Superior temporal gyrus (tissue), 1 donor: Measurements from ENCODE around the gene RANBP17.

ENCODE experiments used
- DNase-seq: peaks from one replicate; pipeline ENCODE4 v3.0.0-alpha.2; 2016; ENCODE audit errors: extremely low spot score

The RANBP17 gene

DNA sequence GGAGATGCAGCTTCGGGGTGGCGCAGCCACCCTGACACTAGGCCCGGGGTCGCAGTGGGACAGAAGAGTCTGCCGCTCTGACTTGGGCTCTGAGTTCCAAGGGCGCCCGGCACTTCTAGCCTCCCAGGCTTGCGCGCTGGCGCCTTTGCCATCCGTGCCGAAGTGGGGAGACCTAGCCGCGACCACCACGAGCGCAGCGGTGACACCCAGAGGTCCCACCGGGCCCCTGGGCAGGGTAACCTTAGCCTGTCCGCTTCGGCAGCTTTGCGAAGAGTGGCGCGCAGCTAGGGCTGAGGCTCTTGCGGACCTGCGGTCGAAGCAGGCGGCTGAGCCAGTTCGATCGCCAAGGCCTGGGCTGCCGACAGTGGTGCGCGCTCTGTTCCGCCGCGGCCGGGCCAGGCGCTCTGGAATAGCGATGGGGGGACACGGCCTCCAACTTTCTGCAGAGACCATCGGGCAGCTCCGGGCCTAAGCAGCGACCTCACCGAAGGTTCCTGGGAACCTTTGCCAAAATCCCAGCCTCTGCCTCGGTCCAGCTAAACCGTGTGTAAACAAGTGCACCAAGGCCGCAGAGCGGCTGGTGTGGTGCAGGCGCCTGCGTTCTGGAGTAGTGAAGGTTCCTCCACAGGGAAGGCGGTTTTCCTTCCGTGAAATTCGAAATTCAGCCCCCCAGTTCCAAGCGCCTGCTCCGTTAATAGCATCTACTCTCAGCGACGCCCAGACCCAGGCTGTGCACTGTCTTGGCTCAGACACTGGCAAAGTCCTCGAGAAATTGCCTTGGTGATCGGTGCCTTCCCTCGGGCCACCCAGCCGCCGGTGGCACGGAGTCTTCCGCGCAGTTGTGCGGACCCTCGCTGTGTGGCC lies 454.7 kb downstream of the RANBP17 start:
- no peak for DNase-seq

DNA sequence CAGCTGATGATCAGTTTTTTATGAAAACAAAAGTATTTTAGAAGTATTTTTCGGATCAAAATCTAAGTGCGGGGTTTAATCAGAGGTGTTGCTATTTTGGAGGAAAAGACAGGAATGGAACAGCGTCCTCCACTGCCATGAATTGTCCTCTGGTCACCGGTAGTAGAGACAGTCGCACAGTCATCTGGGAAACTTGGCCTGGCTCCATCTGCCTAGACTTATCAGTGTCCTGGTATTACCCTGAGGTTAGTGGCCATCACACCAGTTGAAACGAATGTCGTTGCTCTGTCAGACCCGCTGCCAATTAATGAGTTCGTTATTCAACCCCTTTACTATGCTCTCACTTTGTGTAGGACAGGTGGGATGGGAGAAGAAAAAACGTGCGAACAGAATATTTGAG lies 455.4 kb downstream of the RANBP17 start:
- DNase-seq, result no peak

DNA sequence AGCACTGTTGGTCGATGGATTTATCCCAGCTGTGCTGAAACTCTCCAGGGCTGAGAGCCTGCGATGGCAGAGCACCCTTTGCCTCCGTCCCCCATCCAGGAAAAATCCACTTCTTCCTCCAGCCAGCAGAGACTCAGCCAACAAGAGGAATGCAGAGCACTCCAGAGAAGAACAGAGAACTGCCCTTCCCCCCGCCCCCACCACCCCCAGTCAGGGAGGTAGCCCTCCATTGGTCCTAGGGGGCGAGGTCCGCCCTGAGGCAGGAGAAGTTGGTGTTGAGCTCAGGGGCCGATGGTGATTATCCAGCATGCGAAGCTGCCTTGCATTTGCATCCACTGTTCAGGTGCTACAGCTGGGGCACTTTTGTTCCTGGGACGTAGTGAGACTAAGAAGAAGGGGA lies 456.2 kb downstream of the RANBP17 start:
- no peak for DNase-seq

DNA sequence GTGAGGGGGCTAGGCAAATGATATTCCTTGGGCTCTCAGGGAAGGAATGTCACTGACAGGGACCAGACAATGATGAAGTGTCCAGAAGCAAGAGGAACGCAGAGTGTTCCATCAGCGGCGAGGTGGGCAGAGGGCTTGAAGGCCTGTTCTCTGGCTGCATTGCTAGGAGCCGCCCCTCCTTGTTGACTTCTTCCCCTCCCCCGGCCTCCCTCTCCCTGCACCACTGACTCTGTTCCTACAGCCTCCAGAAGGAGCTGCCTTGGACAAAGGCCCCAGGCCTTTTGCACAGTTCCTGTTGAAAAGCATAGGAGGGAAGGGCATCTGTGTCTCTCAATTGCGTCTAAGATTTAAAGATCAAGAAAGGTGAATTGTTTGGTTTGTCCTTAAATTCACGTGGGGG lies 459.6 kb downstream of the RANBP17 start:
- no peak for DNase-seq

DNA sequence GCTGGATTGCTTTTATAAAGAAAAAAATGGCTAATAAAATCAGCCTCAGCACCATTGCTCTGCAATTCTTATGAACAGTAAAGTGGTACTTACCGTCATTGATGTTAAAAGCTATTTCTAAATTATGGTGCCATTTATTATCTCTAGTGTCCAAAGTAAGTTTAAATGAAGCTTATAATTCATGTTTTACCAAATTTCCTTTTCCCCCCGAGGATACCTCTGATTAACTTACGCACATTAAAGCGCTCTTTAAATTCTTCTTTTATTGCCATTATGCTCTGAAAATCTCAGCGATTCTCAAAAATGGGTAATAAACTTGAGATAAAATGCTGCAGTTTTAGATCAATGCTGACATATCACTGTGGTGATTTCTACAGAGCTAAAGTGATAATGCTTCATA lies 460.7 kb downstream of the RANBP17 start:
- no peak for DNase-seq

DNA sequence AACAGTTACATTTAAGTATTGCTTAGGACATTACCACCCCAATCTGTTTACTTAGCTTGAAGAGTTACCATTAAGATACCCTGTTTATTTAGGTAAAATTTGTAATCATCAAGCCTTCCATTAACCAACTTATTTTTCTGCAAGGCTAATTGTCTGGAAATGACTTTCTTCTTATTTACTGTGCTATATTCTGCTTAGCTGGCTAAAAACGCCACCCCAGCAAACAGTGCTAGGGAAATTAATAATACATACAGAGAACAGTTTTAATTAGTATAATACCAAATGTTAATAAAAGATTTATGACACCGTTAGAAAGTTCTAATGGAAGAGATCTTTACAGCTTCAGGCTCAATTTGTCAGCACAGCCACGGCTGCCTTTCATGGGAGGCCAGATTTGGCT lies 461.2 kb downstream of the RANBP17 start:
- no peak for DNase-seq

DNA sequence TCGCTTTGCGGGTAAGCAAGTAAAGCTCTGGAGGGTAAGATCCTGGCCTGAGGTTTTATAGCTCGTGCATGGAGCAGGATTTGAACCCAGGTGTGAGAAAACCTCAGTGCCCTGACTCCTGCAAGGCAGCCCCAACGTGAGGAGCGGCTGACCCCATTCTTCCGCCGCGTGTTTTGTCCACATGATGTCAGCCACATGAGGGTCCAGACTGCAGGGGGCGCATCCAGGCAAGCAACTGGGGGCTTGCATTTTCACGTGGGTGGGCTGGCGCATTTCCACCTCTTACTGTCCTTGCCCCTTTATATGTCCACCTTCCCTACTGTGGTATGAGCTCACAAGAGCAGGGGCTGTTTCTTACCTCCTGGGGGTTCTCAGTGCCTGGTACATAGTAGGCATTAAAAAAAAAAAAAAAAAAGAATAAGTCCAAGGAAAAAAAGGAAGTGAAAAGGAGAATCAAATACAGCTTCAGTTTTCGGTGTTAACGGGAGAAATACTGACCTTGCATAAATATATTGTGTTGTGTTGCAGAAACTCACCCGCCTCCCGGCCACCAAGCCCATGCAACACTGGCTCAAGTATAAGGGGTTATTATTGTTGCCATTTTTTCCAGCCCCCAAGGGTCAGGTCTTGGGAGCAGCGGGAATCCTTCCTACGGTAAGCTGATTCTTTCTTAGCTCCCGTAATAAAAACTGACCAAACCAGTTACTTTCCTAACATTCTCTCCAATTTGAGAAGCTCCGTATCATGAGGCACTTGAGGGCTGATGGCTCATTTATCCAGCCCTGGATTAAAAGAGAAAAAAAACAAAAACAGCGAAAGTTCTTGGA lies 462.2 kb downstream of the RANBP17 start:
- no peak for DNase-seq

DNA sequence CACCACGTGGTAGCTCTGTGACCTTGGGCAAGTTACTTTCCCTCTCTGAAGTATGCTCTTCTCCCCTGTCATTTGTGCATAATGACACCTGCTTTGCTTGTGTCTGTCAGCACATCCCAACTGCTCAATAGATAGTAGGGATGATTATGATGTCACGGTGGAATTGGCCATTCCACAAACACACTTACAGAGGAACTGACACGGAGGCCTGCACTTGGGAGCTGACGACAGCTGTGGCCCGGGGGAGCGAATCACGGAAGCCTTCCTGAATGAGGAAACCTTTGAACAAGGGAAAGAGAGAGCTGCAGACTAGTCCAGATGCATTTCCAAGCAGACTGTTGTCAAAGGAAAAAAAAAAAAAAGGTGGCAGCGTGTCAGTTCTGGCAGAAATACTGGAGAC lies 468.2 kb downstream of the RANBP17 start:
- no peak for DNase-seq

DNA sequence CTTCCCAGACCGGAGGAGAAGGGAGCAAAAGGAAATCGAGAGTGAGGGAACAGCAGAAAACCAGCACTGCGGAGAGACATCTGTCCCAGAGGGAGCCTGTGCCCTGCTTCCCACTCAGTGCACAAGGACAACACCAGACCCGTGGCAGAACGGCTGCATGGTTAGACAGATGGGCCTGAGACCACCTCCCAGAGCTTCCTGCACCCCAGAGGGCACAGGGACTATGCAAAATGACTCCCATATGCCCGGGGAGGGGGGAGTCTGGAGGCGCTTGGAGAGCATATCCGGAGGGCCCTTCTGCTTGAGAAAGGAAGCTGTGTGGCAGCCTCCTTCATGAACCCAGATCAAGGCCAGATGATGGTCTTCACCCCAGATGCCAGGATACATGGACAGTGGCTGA lies 473.8 kb downstream of the RANBP17 start:
- DNase-seq, result no peak

DNA sequence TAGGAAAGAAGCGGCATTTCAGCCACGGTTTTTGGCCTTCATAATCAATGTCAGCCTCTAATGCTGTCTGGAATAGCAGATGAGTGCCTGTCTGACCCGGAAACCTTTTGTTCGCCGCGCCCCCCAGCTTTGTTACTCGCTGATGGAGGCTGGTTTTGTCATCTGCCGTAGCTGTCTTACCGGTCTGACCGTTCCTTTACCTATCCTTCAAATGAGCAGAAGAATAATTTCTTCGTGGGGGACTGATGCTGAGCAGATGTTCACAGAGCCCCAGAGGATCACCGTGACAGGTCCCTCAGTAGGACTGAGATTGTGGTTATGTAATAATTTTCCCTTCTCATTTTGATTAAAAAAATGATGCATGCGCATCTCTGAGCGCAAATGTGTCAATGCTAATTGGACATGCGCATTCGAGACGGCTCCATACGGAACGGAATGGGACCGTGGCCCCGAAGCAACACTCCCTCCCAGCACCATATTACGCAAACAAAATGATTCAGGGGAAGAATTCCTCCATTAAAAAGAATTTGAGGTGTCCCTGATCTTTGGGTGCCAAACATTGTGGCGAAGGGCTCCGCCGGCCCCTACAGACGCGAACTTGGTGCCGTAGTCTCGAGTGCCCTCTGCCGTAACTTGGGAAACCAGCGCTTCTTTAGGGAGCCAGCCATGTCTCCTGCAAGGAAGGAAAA lies 474.8 kb downstream of the RANBP17 start:
- DNase-seq, result peak; percentile 65

DNA sequence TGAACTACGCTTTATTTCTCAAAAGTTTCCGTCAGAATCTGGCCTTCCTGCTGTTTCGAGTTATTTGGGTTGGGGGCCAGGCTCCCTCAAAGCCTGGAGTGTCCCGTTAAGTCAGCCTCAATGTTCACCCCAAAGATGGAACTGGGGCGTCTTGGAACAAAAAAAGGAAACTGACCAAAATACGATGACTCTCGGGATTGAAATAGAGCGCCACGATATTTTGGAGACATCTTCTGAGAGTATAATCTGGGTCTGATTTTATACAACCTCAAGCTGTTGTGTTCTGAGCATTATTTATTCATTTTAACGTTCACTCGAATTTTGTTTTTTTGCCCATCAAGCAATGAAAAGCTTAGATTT lies 475.4 kb downstream of the RANBP17 start:
- no peak for DNase-seq

DNA sequence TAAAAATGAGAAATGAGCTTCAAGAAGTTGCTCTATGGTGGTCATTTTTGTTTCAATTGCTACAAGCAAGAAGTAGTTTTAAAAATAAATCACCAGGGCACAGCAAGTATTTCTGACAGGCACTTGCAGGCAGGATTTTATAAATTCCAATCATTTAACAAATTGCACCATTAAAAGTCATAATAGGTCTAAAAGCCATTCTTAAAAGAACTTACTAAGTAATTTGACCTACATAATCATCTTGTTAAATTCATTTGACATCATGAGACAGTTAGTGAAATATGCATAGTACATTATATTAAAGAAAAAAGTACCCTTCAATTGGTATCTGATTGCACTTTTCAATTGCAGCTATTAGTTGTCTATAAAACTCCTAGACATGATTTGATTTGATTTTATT lies 478.2 kb downstream of the RANBP17 start:
- DNase-seq, result no peak

DNA sequence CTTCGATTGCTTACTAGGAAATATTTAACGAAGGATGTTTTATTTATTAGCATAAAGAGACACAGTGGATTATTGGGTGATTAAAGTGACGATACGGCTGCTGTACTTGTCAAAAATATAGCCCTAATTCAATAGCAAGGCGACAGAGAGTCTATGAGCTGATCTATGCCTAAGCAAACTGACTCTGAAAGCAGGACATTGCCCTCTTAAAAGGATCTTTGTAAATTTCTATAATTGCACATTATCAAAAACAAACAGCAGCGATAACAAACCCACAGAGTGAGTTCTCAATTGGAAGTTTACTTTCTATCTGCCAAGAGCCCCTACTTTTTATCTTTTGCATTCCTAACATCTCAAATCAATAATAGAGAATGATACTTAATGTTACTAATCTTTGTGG lies 478.7 kb downstream of the RANBP17 start:
- no peak for DNase-seq

DNA sequence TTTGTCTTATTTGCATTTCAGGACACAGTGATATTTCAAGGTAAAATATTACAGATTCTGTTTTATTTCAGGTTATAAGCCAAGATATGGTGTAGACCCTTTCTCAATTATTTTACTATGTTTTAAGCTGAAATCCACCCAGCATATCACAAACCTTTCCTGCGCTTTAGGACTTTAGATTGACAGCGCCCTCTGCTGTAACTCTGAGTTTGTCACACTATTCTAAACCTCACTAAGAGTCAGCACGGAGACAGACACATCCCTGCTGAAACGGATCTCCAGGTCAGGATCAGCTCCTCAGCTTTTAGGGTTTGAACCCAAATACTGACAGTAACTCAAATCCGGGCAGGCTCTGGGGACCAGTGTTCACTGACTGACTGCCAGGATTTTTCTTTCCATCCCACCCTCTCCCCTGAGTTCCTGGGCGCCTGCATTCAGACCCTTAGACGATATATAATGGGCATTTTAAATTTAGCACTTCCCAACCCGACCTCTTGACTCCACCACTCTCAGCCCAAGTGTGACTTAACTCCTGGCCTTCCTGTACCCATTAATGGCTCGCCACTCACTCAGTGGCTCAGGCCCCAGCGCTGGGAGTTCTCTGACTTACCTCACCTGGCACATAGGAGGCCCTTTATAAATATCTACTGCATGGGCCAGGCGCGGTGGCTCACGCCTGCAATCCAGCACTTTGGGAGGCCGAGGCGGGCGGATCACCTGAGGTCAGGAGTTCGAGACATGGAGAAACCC lies 480.7 kb downstream of the RANBP17 start:
- DNase-seq, result peak; percentile 78

DNA sequence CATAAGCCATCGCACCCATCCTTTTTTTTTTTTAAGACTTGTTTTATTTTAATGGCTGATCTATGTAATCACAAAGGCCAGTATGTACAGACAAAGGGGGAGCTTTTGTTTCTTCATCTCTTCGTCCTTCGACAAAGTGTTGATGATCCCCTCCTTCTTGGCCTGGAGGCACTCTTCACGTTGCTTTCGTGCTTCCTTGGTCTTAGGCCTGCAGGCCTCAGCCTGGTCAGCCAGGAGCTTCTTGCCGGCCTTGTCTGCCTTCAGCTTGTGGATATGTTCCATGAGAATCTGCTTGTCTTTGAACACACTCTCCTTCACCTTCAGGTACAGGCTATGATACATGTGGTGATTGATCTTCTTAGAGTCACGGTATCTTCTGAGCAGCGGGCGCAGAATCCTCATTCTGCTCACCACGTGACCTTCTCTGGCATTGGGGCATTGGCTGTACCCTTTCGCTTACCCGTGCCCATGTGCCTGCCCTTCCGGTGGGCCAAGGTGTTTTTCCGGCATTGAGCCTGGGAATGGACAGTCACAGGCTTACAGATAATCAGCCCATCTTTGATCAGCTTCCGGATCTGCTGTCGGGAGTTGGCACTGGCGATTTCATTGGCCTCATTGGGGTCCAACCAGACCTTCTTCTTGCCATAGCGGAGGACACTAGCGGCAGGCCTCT lies 483.3 kb downstream of the RANBP17 start:
- DNase-seq, result no peak
